VCaP (cell line): ENCODE measurements around the gene C1orf210.

Experiments
- H3K27ac ChIP-seq: fragments of 450-650 bp; 2 replicates; pipeline ENCODE4 v1.5.1; 2017
- CTCF ChIP-seq: fragments of 450-650 bp; conservative IDR thresholded peaks from 2 replicates; pipeline ENCODE4 v1.5.1; 2017; ENCODE audit warnings: mild to moderate bottlenecking, moderate library complexity

C1orf210 gene

GRCh38 chr1:43299101-43299500 is 13.7 kb upstream of the C1orf210 start:
- no peak overlapping the region for H3K27ac ChIP-seq
- no peak for TF ChIP-seq CTCF

GRCh38 chr1:43298055-43298454 is 12.7 kb upstream of the C1orf210 start:
- H3K27ac ChIP-seq, result no peak overlapping the region
- TF ChIP-seq CTCF, result no peak

DNA sequence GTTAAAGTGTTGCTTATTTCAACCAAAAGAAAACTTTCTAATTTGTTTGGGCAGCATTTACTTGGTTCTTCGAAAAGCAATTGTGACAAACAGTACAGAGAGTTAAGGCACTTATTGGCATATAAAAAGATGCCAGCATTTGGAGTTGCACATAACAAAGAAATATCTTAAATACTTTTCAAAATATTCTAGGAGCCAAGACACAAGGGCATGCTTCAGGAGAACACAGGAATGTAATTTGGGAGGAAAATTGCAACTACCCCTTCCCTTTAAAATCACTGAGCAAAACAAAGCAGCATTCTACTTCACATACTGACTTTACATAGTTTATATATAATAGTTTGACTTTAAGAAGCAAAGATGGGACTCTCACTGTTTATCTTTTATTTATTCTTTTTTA is 10.8 kb upstream of the C1orf210 start:
- no peak overlapping the region for H3K27ac ChIP-seq
- no peak for TF ChIP-seq CTCF

DNA sequence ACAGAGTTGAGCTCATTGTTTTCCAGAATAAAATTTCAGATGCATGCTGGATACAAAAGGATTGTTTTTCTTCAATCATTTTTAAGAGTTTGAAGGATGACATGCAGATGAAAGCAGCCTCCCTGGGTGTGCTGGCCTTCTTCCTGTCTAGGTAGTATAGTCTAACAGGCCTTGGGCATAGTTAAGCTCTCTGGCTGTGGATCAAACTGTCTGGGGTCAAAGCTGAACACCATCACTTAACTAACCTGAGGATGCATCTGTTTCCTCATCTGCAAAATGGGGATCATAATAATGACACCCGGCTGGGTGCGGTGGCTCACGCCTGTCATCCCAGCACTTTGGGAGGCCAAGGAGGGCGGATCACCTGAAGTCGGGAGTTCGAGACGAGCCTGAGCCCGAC is 9.4 kb upstream of the C1orf210 start:
- no peak overlapping the region for H3K27ac ChIP-seq
- TF ChIP-seq CTCF, result no peak

- no peak for TF ChIP-seq CTCF
- H3K27ac ChIP-seq, result no peak overlapping the region
These were observed 8.7 kb upstream of the C1orf210 start for GRCh38 chr1:43293896-43294760.

- no peak overlapping the region for H3K27ac ChIP-seq
- no peak for TF ChIP-seq CTCF
These were observed 7.8 kb upstream of the C1orf210 start for GRCh38 chr1:43293176-43293575.

- H3K27ac ChIP-seq, result no peak overlapping the region
- no peak for TF ChIP-seq CTCF
These were observed 7.3 kb upstream of the C1orf210 start for GRCh38 chr1:43292679-43293078.
